ENCODE data around the gene CELF1.

The CELF1 gene

GRCh38 chr11:47425611-47426010 is 127.3 kb downstream of the CELF1 start:
- DNase-seq, result no peak

- DNase-seq, result no peak
Measured at GRCh38 chr11:47418454-47419259, 134.3 kb downstream of the CELF1 start.

GRCh38 chr11:47417712-47418111 is 135.2 kb downstream of the CELF1 start:
- DNase-seq, result no peak

GRCh38 chr11:47415949-47416472 is 136.9 kb downstream of the CELF1 start:
- DNase-seq, result peak in 3 of 56 donors; percentile 22 to 55 (median 29)
